ENCODE results near the gene PTPRT. TPM values are rescaled to one million over a fixed set of nuclear protein-coding genes. Genes with fewer than 3 reads are reported as not detected.

PTPRT gene
- total RNA-seq, 1 experiment from 2014 or later: 0.13 TPM

DNA sequence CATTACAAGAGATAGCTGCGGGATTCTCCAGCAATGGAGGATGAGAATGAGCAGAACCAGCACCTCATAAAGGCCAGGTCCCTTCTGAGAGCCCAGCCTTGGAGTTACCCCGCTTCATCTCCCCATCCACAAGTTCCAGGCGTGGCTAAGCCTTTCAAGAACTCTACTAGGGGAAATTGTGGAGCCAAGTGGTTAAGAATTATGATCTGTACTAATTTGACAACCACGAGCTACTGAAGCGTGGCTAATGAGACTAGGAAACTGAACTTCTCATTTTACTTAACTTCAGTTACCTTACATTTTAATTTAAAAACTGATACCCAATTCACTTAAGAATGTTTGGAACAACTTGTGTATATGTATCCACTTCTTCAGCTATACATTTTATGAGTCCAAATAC lies 401.0 kb downstream of the PTPRT start:
- Histone ChIP-seq H3K79me1 (ENCODE audit: insufficient read depth, low read depth, low read length, poor library complexity, severe bottlenecking) (no peaks in the 10 kb centered on the region), H2BK12ac (ENCODE audit: insufficient read length, low read depth, low read length) (no peak overlapping the region), H3K4me2 (ENCODE audit: insufficient read depth, insufficient read length, low read length) (no peak overlapping the region), H3K23me2 (ENCODE audit: insufficient read length, low read depth, low read length, poor library complexity, severe bottlenecking) (no peaks in the 10 kb centered on the region), H3K56ac (ENCODE audit: insufficient read length, low read depth, low read length) (no peak overlapping the region), H3K4me1 (ENCODE audit: insufficient read depth, low read length) (no peaks in the 10 kb centered on the region), H4K5ac (ENCODE audit: insufficient read length, low read depth, low read length) (no peak overlapping the region), H4K91ac (ENCODE audit: insufficient read length, low read depth, low read length) (no peak overlapping the region), H2AFZ (ENCODE audit: low read length) (no peak overlapping the region), H2AK5ac (ENCODE audit: insufficient read length, low read length) (no peak overlapping the region), H3K27me3 (ENCODE audit: insufficient read depth, low read length) (no peaks in the 10 kb centered on the region), H3K23ac (ENCODE audit: insufficient read length, low read depth, low read length) (no peak overlapping the region), H2BK5ac (ENCODE audit: insufficient read length, low read length) (no peak overlapping the region), H2BK120ac (ENCODE audit: low read depth, low read length, poor library complexity, severe bottlenecking) (no peak overlapping the region), H2BK20ac (ENCODE audit: low read depth, low read length, poor library complexity, severe bottlenecking) (no peak overlapping the region), H4K20me1 (ENCODE audit: control insufficient read depth, insufficient read depth, insufficient read length) (no peaks in the 10 kb centered on the region), H3K18ac (ENCODE audit: insufficient read length, low read depth, low read length) (no peak overlapping the region), H3K79me2 (ENCODE audit: insufficient read depth, low read length) (no peaks in the 10 kb centered on the region), H4K8ac (replicated peaks; ENCODE audit: insufficient read length, low read depth, low read length) (no peak overlapping the region), H2BK15ac (ENCODE audit: low read depth, low read length) (no peak overlapping the region), H3K9ac (ENCODE audit: extremely low read depth, insufficient read length, low read length) (no peak overlapping the region), H3T11ph (ENCODE audit: low read length) (no peak overlapping the region), H3K14ac (ENCODE audit: insufficient read depth, low read length) (no peak overlapping the region), H3K9me3 (ENCODE audit: control insufficient read depth, low read depth, low read length) (no peaks in the 10 kb centered on the region), H3K4ac (ENCODE audit: low read depth, low read length) (no peak overlapping the region), H3K27ac (ENCODE audit: insufficient read length, low read depth, low read length) (no peak overlapping the region)
- DNase-seq: no peak
- no CpG with 5 or more reads among the region's 5 CpGs for WGBS (ENCODE audit: extremely low coverage, insufficient read length, low lambda C conversion rate)
- Mint-ChIP-seq H3K9me3 (no peaks in the 10 kb centered on the region), H3K27ac (no peak overlapping the region), H3K4me1 (no peaks in the 10 kb centered on the region), H3K27me3 (ENCODE audit: low read depth) (peaks cover 3% of the 10 kb centered on the region; the same call in 1 of the 2 replicates), H3K36me3 (ENCODE audit: insufficient read depth in 1 of 3, low read depth in 3 of 3) (no peaks in the 10 kb centered on the region), H3K4me3 (no peak overlapping the region)
- TF ChIP-seq, protein P1, sequence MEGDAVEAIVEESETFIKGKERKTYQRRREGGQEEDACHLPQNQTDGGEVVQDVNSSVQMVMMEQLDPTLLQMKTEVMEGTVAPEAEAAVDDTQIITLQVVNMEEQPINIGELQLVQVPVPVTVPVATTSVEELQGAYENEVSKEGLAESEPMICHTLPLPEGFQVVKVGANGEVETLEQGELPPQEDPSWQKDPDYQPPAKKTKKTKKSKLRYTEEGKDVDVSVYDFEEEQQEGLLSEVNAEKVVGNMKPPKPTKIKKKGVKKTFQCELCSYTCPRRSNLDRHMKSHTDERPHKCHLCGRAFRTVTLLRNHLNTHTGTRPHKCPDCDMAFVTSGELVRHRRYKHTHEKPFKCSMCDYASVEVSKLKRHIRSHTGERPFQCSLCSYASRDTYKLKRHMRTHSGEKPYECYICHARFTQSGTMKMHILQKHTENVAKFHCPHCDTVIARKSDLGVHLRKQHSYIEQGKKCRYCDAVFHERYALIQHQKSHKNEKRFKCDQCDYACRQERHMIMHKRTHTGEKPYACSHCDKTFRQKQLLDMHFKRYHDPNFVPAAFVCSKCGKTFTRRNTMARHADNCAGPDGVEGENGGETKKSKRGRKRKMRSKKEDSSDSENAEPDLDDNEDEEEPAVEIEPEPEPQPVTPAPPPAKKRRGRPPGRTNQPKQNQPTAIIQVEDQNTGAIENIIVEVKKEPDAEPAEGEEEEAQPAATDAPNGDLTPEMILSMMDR (conservative IDR thresholded peaks at IDR 0.05): no peak
